Ectodermal cell (in vitro differentiated cells): ENCODE data around the gene PEAK1.

ENCODE experiments used
- H3K27ac ChIP-seq: 2 replicates; pipeline ENCODE4 v1.7.0; 2013; ENCODE audit warnings: mild to moderate bottlenecking, low read depth, low read length; ENCODE audit not compliant: insufficient read depth, poor library complexity, severe bottlenecking
- H3K27me3 ChIP-seq: 2 replicates; pipeline ENCODE4 v1.7.0; 2013; ENCODE audit warnings: mild to moderate bottlenecking, low read length; ENCODE audit not compliant: insufficient read depth, control insufficient read depth, poor library complexity, severe bottlenecking
- H3K36me3 ChIP-seq: one replicate; pipeline ENCODE4 v1.7.0; 2013; ENCODE audit warnings: low read length; ENCODE audit not compliant: control insufficient read depth, insufficient read depth
- H3K4me1 ChIP-seq: one replicate; pipeline ENCODE4 v1.7.0; 2013; ENCODE audit warnings: low read length; ENCODE audit not compliant: control insufficient read depth, insufficient read depth
- H3K4me3 ChIP-seq: 2 replicates; pipeline ENCODE4 v1.7.0; 2013; ENCODE audit warnings: low read depth, low read length, control low read depth; ENCODE audit not compliant: insufficient read depth
- H3K9me3 ChIP-seq: 2 replicates; pipeline ENCODE4 v1.7.0; 2013; ENCODE audit warnings: mild to moderate bottlenecking, low read length, moderate library complexity; ENCODE audit not compliant: control insufficient read depth
- WGBS, 2 experiments: methylation state at CpG; one replicate each; pipeline ENCODE4 v1.1.7; 2013; ENCODE audit warnings: missing lambda C conversion rate in 2 of 2; 5-methylcytosine and 5-hydroxymethylcytosine counted together

PEAK1 gene

DNA sequence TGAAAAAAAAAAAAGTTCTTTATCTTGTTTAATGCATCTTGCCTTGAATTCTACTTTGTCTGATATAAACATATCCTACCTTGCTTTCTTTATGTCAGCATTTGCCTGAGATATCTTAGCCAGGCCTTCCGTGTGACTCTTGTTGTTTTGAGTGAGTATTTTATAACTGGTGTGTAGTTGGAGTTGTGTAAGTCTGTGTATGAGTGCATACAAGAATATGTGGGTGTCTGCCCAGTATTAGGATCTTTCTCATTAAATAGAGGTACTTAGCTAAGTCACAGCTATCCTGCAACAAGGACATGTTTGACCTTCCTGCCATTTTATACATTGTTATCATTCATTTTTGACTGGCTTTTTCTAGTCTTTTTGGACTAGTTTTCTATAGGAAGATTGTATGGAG is 326.5 kb downstream of the PEAK1 start:
- H3K9me3 ChIP-seq = no peaks in the 10 kb centered on the region
- H3K36me3 ChIP-seq = no peaks in the 10 kb centered on the region
- 92 to 100% methylated on average over 1 of the region's 1 CpG for whole genome bisulfite sequencing, 2 experiments
- H3K4me3 ChIP-seq = no peak overlapping the region
- H3K27me3 ChIP-seq = no peaks in the 10 kb centered on the region
- no peak overlapping the region for H3K27ac ChIP-seq
- H3K4me1 ChIP-seq = no peaks in the 10 kb centered on the region

DNA sequence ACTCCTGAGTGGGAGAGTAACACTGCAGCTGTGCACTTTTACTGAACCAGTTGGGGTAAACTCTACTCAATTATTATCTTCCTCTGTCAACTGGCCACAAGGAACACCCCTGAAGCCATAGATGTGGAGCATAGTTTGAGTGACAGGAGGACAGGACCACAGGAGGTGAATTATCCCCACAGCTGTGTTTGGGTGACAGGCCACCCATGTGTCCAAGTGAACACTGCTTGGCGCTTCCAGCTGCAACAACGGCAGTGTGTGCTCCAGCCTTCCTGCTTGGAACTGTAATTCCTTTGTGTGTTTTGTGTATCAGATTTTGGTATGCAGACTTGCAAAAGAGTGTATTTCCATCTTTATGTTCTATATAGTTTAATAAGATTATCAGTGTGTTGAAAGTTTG is 328.8 kb downstream of the PEAK1 start:
- Histone ChIP-seq H3K27me3 (no peaks in the 10 kb centered on the region), H3K36me3 (no peaks in the 10 kb centered on the region), H3K27ac (no peak overlapping the region), H3K9me3 (no peaks in the 10 kb centered on the region), H3K4me3 (no peak overlapping the region), H3K4me1 (no peaks in the 10 kb centered on the region)
- 95 to 96% methylated on average over 2 of the region's 2 CpGs for WGBS, 2 experiments

DNA sequence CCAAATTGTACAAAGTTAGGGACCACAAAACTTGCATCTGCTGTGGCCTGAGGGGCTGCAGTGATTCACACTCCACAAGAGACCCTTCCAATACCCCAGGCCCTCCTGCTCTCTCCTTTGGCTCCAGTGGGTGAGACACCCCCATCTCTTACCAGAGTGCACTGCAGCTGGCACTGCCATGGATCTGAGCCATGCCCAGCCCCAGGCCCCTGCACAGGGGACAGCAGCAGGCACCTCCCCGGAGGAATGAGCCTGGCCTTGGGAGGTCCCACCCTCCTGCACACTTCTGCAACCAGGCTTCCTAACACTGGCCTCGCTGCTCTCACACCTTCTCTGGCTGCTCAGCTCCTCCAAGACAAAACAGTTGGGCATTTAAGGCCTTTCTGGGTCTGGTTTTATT is 332.7 kb downstream of the PEAK1 start:
- peaks cover 6% of the 10 kb centered on the region for H3K4me1 ChIP-seq
- H3K27me3 ChIP-seq = no peaks in the 10 kb centered on the region
- 86 to 91% methylated on average over 2 of the region's 2 CpGs for WGBS, 2 experiments
- H3K4me3 ChIP-seq = no peak overlapping the region
- no peaks in the 10 kb centered on the region for H3K36me3 ChIP-seq
- no peak overlapping the region for H3K27ac ChIP-seq
- no peaks in the 10 kb centered on the region for H3K9me3 ChIP-seq

DNA sequence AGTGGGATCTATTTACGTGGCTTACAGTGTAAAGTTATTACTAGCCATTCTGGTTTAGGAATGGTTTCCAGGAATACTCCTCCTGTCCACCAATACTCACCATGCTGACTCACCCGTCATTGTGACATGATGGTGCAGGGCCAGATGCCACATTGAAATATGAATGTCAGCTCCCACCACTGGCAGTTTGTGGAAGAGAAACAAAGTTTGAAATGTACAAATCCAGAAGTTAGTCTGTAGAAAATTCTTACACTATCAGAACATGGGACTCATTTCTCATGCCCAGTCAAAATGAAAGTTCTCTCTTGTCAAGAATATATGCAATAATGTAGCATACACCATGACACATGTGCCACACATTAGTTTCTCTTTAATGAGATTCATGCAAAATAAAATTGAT is 334.6 kb downstream of the PEAK1 start:
- H3K4me3 ChIP-seq = no peak overlapping the region
- WGBS, 2 experiments = 47 to 50% methylated on average over 2 of the region's 2 CpGs
- no peaks in the 10 kb centered on the region for H3K36me3 ChIP-seq
- no peaks in the 10 kb centered on the region for H3K27me3 ChIP-seq
- H3K4me1 ChIP-seq = peaks cover 6% of the 10 kb centered on the region
- H3K9me3 ChIP-seq = no peaks in the 10 kb centered on the region
- no peak overlapping the region for H3K27ac ChIP-seq

DNA sequence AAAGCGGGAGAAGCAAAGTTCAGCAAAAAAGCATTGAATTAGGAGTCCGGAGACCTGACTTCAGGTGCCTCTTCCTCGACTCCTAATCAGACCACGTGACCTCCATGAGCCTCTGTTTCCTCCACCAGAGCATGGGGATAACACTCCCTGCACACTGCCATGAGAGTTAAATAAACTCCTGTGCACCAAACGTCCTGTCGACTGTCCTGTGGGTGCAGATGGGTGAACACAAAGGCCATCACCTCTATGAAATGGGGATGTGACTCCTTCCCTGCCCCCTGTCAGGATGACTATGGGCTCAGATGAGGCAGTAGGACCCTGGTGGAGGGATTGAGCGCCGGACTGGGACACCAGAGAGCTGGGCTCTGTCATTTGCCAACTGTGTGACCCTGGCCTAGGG is 335.5 kb downstream of the PEAK1 start:
- no peaks in the 10 kb centered on the region for H3K9me3 ChIP-seq
- 96% methylated on average over 8 of the region's 8 CpGs for WGBS, 2 experiments
- H3K27me3 ChIP-seq = no peaks in the 10 kb centered on the region
- no peak overlapping the region for H3K27ac ChIP-seq
- H3K36me3 ChIP-seq = no peaks in the 10 kb centered on the region
- H3K4me3 ChIP-seq = no peak overlapping the region
- peaks cover 6% of the 10 kb centered on the region for H3K4me1 ChIP-seq

DNA sequence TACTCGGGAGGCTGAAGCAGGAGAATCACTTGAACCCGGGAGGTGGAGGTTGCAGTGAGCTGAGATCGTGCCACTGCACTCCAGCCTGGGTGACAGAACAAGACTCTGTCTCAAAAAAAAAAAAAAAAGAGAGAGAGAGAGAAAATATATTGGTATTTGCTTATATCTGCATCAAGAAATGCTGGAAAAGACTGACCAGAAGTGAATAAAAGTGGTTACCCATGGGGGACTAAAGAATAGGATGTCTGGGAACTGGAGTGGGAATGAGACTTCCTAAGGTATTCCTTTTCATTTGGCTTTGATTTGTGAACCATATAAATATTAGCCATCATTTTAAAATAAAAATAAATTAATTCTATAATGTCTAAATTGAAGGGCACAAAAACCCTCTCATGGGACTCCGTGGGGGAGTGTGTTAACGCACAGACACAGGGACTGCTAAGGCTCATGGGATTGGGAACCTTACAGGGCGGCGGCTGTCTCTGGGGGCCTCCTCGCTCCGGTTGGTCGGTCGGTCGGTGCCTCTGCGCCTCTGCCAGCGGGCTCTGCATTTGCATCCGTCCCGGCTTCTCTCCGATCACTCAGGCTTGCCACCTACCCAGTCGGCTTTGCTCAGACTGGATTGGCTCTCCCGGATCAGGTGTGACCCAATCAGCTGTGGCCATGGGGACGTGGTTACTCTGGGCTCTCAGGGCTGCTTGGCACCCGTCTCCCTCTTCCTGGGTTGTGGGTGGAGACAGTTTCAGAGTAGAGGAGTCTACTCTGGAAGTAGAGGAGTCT is 336.3 kb downstream of the PEAK1 start:
- Histone ChIP-seq H3K4me3 (no peak overlapping the region), H3K9me3 (no peaks in the 10 kb centered on the region)
- 27 to 29% methylated on average over 21 of the region's 21 CpGs for WGBS, 2 experiments

DNA sequence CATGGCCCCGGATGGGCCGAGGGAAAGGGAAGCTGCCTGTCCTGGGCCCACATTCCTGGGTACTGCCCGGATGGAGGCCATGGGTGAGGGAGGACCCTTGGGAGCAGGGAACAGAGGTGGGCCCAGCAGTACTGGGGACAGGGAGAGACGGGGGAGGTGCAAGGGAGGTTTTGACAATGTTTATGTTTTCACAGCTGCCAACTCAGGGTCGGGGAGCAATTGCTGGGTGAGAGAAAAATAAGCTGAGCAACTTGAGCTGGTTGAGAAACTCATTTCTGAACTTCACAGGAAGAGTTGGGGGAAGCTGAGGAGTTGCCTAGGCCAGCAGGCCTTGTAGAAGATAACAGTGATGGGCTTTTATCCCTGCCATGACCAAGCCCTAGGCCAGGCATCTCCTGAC is 337.9 kb downstream of the PEAK1 start:
- no peaks in the 10 kb centered on the region for H3K27me3 ChIP-seq
- H3K4me1 ChIP-seq = peaks cover 6% of the 10 kb centered on the region
- 90 to 91% methylated on average over 5 of the region's 5 CpGs for WGBS, 2 experiments
- no peak overlapping the region for H3K4me3 ChIP-seq
- no peaks in the 10 kb centered on the region for H3K36me3 ChIP-seq
- no peaks in the 10 kb centered on the region for H3K9me3 ChIP-seq
- H3K27ac ChIP-seq = no peak overlapping the region

More for the DNA sequence above, 336.3 kb downstream of the PEAK1 start:
- H3K27ac ChIP-seq = no peak overlapping the region
- H3K36me3 ChIP-seq = no peaks in the 10 kb centered on the region
- H3K4me1 ChIP-seq = peaks cover 6% of the 10 kb centered on the region
- H3K27me3 ChIP-seq = no peaks in the 10 kb centered on the region

DNA sequence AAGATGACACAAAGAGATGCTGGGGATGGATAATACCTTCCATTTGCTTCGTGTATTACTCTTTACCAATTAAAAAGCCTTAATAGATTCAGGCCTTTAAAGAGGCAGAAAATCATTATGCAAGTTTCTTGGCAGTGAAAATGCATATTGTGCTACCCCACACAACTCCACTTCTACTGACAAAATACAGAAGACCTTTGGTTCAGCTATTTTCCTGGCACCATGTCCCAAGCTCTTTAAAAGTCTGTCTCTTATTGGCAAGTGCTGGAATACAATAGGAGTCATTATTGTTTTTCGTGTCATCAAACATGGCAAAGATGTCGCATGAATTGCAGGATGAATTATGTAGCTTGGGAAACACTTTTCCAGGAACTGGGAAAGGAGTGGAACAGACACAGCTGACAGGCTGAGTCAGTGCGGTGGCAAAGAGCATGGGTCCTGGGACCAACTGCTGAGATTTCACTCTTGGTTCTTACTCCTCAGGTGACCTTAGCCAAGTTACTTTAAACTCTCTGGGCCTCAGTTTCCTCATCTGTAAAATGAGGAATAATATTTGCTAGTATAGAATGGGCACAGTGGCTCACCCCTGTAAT is 343.5 kb downstream of the PEAK1 start:
- Histone ChIP-seq H3K27me3 (no peaks in the 10 kb centered on the region), H3K4me3 (no peak overlapping the region), H3K36me3 (no peaks in the 10 kb centered on the region), H3K27ac (no peak overlapping the region), H3K9me3 (no peaks in the 10 kb centered on the region), H3K4me1 (no peaks in the 10 kb centered on the region)
- WGBS, 2 experiments = 90 to 96% methylated on average over 4 of the region's 4 CpGs

DNA sequence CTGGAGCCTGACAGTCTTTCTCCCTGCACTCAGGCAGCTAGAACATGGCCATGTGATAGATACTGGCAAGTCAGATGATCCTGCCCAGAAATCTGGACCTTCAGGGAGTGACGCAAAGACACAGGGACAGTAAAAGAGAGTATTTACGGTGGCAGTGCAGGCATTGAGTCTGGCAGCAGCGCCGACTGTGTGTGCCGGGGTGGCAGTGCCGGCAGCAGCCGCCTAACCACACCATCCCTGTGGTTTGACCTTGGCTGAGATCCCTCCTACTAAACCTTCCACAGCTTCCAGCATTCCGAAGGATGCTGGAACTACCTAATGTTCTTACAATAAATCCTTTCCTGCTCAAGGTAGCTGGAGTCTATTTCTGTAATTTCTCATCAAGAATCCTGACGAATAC is 344.4 kb downstream of the PEAK1 start:
- Histone ChIP-seq H3K4me3 (no peak overlapping the region), H3K27ac (no peak overlapping the region), H3K4me1 (no peaks in the 10 kb centered on the region), H3K9me3 (no peaks in the 10 kb centered on the region), H3K27me3 (no peaks in the 10 kb centered on the region), H3K36me3 (no peaks in the 10 kb centered on the region)
- 88 to 90% methylated on average over 8 to 9 of the region's 9 CpGs for WGBS, 2 experiments

DNA sequence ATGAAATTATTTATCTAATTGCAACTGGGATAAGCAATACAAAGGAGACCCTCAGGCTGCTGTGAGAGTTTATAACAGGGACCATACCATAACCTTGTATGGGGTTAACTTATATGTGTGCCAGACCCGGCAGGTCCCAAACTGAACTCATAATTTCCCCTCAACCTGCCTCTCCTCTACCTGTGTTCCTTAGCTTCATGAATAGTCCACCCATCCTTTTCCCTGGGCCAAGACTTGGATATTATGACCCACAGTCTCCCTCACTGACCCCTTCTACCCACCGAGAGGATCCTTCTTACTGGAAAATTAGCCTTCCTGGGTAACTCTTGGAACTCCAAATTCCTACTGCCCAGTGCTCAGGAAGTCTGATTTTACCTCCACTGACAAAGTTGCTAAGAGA is 345.6 kb downstream of the PEAK1 start:
- Histone ChIP-seq H3K36me3 (no peaks in the 10 kb centered on the region), H3K27me3 (no peaks in the 10 kb centered on the region), H3K27ac (no peak overlapping the region), H3K4me3 (no peak overlapping the region), H3K4me1 (peaks cover 6% of the 10 kb centered on the region), H3K9me3 (no peaks in the 10 kb centered on the region)
- 91% methylated on average over 2 of the region's 2 CpGs for WGBS, 2 experiments
